Endothelial cell (in vitro differentiated cells): ENCODE data around the gene WDR37. TPM values are rescaled to one million over a fixed set of nuclear protein-coding genes. Genes with fewer than 3 reads are reported as not detected.
A peak's percentile ranks its signal among the peaks of the same experiment; 100 is the strongest.

Experiments used
- DNase-seq: peaks from one replicate; pipeline ENCODE4 v3.0.0; 2021; ENCODE audit warnings: low spot score
- H3K27ac Mint-ChIP-seq: one replicate; pipeline ENCODE4 v1.8.0; 2021; ENCODE audit warnings: mixed read lengths, inconsistent platforms; ENCODE audit not compliant: unreplicated experiment
- H3K27me3 Mint-ChIP-seq: one replicate; pipeline ENCODE4 v1.8.0; 2021; ENCODE audit warnings: mild to moderate bottlenecking, moderate library complexity, mixed read lengths, inconsistent platforms; ENCODE audit not compliant: unreplicated experiment
- H3K36me3 Mint-ChIP-seq: one replicate; pipeline ENCODE4 v1.8.0; 2021; ENCODE audit warnings: mild to moderate bottlenecking, low read depth, mixed read lengths, inconsistent platforms; ENCODE audit not compliant: unreplicated experiment
- H3K4me1 Mint-ChIP-seq: one replicate; pipeline ENCODE4 v1.8.0; 2021; ENCODE audit warnings: mild to moderate bottlenecking, mixed read lengths, inconsistent platforms; ENCODE audit not compliant: unreplicated experiment
- H3K4me3 Mint-ChIP-seq: one replicate; pipeline ENCODE4 v1.8.0; 2021; ENCODE audit warnings: mild to moderate bottlenecking, mixed read lengths, inconsistent platforms; ENCODE audit not compliant: unreplicated experiment
- H3K9me3 Mint-ChIP-seq: one replicate; pipeline ENCODE4 v1.8.0; 2021; ENCODE audit warnings: mixed read lengths, inconsistent platforms; ENCODE audit not compliant: unreplicated experiment
- CTCF ChIP-seq: fragments of 200-600 bp; sonication (generic); IDR thresholded peaks from one replicate; pipeline ENCODE4 v1.5.0; 2021; ENCODE audit warnings: antibody characterized with exemption; ENCODE audit not compliant: unreplicated experiment
- total RNA-seq: library from RNA; stranded (reverse); fragmentation: NEBNext Ultra II Directional; extraction: Animal tissue kit (Norgen Biotek cat#: 25700); gene quantifications from one replicate; pipeline ENCODE4 v1.2.1, GENCODE V29; 2021; ENCODE audit not compliant: unreplicated experiment

Gene WDR37
- total RNA-seq, 1 donor from 2014 or later, result 32.6 TPM

- peaks cover 44% of the 10 kb centered on the region for H3K4me1 Mint-ChIP-seq
- peak overlapping the region; percentile 76 for H3K27ac Mint-ChIP-seq
These were observed 34.5 kb downstream of the WDR37 start for GRCh38 chr10:1090696-1091095.

GRCh38 chr10:1093696-1094095 is 37.5 kb downstream of the WDR37 start:
- DNase-seq, result no peak
- Mint-ChIP-seq H3K27ac (no peak overlapping the region), H3K4me3 (no peak overlapping the region), H3K27me3 (peaks cover 2% of the 10 kb centered on the region), H3K36me3 (peaks cover 12% of the 10 kb centered on the region), H3K4me1 (peaks cover 17% of the 10 kb centered on the region), H3K9me3 (no peaks in the 10 kb centered on the region)
- no peak for TF ChIP-seq CTCF

More at GRCh38 chr10:1090696-1091095, 34.5 kb downstream of the WDR37 start:
- no peak for DNase-seq
- no peak overlapping the region for H3K4me3 Mint-ChIP-seq
- peaks cover 2% of the 10 kb centered on the region for H3K27me3 Mint-ChIP-seq
- no peaks in the 10 kb centered on the region for H3K9me3 Mint-ChIP-seq
- TF ChIP-seq CTCF, result no peak
- H3K36me3 Mint-ChIP-seq, result peaks cover 29% of the 10 kb centered on the region

- Mint-ChIP-seq H3K27me3 (peaks cover 2% of the 10 kb centered on the region), H3K4me1 (peaks cover 11% of the 10 kb centered on the region), H3K9me3 (no peaks in the 10 kb centered on the region), H3K36me3 (peaks cover 18% of the 10 kb centered on the region), H3K27ac (no peak overlapping the region), H3K4me3 (no peak overlapping the region)
- no peak for DNase-seq
- TF ChIP-seq CTCF, result no peak
These were observed 38.2 kb downstream of the WDR37 start for GRCh38 chr10:1094112-1095057.

GRCh38 chr10:1095498-1095897 is 39.3 kb downstream of the WDR37 start:
- peaks cover 2% of the 10 kb centered on the region for H3K27me3 Mint-ChIP-seq
- TF ChIP-seq CTCF, result no peak
- no peak for DNase-seq
- peaks cover 14% of the 10 kb centered on the region for H3K4me1 Mint-ChIP-seq
- H3K9me3 Mint-ChIP-seq, result no peaks in the 10 kb centered on the region
- H3K4me3 Mint-ChIP-seq, result no peak overlapping the region
- H3K36me3 Mint-ChIP-seq, result peaks cover 18% of the 10 kb centered on the region
- H3K27ac Mint-ChIP-seq, result no peak overlapping the region

DNA sequence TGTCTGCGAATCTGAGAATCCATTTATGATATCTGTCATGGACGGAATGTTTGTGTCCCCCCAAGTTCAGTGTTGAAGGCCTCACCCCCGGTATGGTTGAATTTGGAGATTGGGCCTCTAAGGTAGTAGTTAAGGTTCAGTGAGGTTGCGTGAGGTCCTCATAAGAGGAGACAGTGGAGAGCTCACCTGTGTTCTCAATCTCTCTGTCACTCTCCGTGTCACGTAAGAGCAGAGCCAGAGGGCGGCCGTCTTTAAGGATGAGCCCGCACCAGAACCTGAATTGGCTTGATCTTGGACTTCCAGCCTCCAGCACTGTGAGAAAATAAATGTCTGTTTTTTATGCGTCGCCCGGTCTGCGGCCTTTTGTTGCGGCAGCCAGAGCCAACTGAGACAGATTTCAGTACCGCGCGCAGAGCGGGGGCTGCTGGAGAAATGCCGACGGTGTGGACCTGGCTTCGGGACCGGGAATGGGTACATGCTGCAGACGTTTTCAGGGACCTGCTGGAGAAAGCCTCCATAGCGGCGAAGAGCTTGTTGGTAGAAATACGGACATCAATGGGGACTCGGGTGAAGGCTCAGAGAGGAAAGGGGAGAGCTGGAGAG is 40.2 kb downstream of the WDR37 start:
- Mint-ChIP-seq H3K4me1 (peaks cover 16% of the 10 kb centered on the region), H3K27ac (no peak overlapping the region), H3K9me3 (no peaks in the 10 kb centered on the region), H3K36me3 (peaks cover 23% of the 10 kb centered on the region), H3K27me3 (no peaks in the 10 kb centered on the region), H3K4me3 (no peak overlapping the region)
- DNase-seq, result no peak
- no peak for TF ChIP-seq CTCF
